Activated CD4-positive, CD25-positive, alpha-beta regulatory T cell treated with anti-CD3 and anti-CD28 coated beads, Interleukin-2, amount 50 U/mL, for 72 hours (primary cell): ENCODE data around the gene MLLT3.

ENCODE experiments used
- DNase-seq: peaks from one replicate; pipeline ENCODE4 v3.0.0; 2021

The MLLT3 gene

DNA sequence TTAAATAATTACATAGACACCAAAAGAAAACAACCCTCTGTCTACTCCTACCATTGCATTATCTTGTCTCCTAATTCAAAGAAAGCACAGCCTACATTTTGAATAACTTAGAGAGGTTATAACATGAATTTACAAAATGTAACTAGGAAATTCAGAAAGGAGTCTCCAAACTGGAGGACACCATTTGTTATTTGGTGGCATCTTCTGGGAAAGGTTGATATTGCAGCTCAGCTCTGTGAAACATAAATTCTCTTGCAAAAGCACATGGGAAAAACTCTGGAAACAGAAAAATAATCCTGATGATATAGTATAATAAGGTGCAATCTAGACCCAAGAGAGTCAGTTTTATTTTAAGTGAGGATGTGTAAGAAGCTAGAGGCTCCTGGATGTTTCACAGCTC is 215.3 kb downstream of the MLLT3 start:
- no peak for DNase-seq

DNA sequence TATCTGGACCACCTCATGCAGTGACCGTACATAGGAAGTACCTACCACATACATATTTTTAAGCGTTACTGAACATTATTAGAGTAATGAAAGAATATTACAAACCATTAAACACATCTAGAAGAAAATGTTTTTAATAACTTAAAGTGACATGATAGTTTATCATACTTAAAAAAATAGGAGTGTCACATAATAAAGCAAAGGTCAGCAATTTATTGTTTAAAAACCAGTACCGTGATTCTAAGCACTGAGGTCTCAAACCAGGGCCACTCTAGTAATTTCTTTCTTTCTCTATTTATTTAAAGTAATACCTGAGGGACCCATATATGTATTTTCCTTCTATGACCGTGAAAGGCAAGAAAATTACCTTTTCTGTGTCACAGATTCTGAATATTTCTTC is 216.0 kb downstream of the MLLT3 start:
- DNase-seq: no peak

DNA sequence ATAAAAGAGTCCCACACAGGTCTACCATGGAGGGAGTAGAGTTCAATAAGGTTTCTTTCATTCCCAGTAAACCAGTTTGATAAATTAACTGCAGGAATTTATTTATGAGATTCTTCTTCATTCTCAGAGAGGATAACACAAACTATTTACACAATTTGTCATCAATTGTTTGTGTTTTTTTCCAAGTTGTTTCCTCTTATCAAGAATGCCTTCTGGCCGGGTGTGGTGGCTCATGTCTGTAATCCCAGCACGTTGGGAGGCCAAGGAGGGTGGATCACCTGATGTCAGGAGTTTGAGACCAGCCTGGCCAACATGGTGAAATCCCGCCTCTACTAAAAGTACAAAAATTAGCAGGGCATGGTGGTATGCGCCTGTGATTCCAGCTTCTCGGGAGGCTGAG is 216.7 kb downstream of the MLLT3 start:
- no peak for DNase-seq

DNA sequence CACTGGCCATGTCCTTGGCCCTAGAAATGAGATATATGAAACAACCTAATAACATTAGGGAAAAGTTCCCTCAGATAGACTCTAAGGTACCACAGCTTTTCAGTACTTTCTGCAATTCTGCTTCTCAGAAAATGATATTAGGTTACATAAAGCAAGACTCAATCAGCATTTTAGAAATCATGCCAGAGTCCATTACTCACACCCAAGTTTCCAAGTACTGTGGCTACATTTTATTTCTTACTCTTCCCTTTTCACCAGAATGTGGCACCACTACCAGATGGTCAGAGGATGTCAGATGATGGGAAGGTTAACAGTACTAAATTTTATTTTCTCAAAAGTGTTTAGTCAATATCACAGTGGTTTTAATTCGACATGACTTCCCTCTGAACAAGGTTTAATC is 217.2 kb downstream of the MLLT3 start:
- DNase-seq: no peak

DNA sequence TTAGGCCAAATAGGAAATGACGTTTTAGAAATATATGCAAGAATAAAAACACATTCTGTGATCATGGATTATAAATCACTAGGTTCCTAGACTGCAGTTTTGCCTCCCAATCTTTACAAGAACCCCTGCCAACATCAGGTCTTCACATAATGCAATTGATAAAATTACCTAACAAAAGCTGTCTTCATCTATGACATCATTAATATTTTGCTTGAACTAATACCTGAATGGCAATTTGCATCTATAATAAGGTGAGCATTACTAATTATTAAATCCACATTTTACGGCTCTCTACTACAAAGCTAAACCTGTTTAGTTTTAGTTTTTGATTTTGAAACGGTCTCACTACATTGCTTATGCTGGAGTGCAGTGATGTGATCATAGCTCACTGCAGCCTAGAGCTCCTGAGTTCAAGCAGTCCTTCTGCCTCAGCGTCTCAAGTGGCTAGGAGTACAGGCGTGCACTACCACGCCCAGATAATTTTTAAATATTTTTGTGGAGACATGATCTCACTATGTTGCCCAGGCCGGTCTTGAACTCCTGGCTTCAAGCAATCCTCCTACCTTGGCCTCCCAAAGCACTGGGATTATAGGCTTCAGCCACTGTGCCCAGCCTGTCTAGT is 218.0 kb downstream of the MLLT3 start:
- DNase-seq: no peak

DNA sequence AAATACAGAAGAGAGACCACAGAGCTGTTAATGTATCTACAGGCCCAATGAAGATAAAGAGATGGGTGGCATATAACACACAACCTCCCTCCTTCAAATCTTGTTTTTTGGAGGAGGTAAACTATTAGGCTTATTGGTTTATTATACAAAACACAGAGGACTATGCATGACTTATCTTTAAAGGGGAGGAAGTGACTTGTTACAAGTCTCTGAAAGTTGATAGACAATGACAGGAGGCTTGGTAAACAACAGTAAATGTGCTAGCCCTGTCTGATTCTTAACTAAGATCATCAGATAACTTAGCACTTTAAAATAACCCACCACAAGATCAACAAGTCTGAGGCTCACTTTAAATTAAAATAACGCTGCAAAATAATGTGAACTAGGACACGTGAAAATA is 219.0 kb downstream of the MLLT3 start:
- DNase-seq: no peak

DNA sequence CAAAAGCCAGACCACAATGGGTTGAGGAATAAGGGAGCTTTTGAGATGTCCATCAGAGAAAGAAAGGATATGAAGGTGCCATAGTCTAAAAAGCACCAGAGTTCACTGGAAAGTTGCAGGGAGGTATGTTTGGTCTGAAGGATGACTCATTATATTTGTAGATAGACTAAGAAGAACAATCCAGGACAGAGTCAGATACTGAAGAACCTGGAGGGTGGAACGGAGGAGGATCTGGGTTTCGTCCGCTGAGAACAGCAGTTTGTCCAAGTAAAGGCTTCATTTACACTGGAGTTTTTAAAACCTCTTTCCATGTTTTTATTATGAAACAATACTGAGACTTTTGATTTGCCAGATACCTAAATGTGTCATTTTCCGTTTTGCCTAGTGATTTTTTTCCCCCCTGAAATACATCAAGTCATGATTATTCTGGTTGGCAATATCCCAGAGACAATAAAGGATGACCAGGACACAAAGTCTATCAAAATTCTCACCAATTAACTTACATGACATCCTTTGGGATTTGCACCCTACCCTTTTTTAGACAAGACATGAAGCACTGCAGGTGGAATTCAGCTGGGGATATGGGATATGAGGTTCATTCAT is 219.9 kb downstream of the MLLT3 start:
- DNase-seq: no peak

DNA sequence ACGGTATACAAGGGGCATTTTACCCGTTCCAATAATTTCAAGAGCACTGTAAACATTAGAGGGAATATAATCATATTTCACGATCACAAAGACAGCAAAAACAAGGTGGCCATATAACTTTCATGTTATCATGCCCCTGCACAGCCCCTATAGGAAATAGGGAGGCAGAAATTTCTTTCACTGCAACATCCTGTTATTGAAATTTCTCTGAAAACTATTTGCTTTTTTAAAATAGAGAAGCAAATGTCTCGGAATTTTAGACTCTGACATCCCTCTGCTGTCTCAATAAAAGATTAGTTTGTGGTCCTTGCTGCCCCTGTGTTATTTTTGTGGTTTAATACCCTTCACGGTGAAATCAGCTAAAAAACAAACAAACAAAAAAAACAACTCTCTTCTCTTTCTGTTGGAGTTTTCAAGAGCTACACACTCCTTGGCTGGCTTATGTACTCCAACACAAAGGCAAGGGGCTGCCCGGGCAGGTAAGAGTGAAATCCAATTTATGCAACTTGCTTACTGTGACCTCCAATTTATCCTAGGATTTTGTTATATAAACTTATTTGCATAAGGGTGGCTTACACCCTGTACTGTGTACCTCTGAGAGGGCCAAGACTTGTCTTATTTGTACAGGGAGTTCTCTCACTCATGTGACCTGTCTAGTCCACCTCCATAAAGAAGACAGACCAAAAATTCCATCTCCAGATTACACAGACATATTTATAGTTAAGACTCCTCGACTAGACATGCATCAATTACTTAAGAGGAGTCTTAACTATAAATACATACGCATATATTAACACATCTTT is 223.6 kb downstream of the MLLT3 start:
- DNase-seq: no peak

DNA sequence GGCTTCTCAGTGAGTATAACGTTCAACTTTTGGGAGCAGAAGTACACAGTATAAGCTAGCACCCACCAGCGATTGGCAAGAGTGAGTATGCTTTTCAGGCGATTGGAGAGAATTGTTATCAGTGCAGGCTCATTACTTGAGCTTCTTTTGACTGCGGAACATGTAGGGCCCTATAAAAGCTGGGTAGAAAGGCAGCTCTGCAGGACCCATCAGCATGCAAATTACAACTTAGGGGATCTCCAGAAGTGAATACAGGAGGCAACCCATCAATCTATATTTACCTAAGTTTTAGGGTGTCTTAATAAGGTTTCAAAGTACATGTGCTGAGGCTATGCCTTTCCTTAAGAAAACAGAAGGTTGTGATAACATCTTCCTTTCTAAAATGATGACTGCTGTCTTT is 225.0 kb downstream of the MLLT3 start:
- DNase-seq: no peak

DNA sequence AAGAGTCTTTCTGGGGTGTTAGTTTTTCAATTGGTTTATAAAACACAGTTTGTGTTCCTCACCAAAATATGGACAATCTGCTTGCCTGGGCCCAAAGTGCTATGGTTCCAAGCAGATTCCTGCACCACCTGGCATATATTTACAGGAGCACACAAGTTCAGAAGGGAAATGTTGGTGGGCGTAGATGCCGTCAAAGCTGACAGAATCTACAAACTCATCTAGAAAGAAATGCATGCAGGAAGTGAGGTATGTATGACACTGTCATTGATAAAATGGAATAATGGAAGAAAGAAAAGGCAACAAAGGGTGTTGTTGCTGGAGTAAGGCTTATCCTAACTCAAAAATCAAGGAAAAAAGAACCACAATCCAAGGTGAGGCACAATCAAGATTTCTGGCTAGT is 225.8 kb downstream of the MLLT3 start:
- no peak for DNase-seq

DNA sequence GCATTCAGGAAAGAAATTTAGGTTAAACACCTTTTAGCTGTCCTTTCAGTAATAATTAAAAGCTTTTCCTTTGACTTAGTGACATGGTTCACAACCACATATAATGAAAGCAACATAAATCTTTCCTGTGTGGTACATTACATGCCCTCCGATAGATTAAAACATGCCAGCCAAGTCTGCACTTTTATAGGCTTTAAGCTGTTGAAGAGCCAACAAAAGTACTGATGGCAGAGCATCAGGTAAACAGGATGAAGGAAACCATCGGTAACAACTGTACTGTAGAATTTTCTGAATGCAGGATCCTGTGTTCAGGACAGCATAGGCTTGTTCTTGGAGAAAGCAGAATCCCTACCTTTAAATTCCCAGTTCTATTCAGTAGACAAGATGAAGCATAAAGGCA is 226.6 kb downstream of the MLLT3 start:
- no peak for DNase-seq

DNA sequence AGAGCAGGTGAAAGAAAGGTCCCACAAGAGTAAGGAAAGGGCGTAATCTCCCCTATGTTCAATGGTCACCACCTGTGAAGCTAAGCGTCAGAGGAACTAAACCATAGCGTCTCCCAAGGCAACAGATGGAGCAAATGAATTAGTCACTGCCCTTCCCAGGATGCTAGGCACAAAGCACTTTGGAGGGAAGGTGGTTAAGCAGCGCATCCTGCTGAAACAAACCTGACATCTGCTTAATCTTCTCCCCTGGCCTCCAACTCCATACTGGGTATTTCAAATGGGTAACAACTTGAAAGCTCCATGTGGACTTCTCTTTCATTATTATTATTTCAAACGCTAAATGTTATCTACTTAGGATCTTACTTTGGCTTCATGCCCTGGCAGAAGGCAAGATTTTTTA is 227.3 kb downstream of the MLLT3 start:
- no peak for DNase-seq

DNA sequence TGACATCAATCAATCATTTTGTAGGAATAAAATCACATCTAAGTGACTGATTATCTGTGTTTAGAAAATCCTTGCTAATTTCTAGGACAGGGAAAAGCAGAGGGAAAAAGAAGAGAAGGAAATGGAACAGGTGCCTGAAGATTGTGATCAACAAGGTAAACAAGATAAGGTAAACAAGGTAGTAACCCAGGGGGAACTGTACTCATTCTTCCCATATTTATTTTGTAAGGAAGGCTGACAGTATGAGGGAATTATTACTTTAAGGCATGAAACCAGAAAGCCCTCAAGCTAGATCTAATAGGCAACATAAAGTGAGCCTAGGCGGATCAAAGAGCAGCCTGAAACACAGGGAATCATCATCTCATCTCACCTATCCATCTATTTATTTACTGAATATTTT is 231.1 kb downstream of the MLLT3 start:
- DNase-seq: no peak

DNA sequence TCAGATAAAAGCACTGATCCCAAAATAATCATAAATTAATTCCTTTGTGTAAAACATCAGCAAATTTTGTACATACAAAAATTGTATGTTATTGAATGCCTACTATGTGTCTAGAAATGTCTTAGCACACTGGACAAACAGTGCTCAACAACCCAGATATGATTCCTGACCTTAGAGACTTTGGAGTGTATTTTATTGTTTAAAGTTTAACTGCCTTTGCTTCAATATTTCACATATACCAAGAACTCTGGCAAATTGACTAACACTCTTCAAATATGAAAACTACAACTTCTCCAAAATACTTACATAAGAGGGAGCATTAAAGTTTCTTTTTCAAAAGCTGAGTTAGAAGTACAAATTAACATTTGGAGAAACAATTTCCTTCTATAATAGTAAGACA is 231.9 kb downstream of the MLLT3 start:
- DNase-seq: no peak

DNA sequence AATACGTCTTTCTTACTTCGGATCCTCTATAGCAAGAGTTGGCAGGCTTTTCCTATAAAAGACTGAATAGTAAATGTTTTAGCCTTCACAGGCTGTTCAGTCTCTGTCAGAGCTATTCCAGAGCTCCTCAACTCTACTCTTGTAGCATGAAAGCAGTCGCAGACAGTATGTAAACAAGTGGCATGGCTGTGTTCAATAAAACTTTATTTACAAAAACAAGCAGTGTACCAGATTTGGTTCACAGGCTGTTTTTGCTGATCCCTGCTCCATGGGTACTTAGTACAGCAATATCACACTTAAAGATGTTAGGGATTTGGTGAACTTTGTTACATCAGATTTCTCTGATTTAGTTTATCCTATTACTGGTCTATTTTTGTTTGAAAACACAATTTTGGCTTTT is 235.2 kb downstream of the MLLT3 start:
- DNase-seq: no peak

DNA sequence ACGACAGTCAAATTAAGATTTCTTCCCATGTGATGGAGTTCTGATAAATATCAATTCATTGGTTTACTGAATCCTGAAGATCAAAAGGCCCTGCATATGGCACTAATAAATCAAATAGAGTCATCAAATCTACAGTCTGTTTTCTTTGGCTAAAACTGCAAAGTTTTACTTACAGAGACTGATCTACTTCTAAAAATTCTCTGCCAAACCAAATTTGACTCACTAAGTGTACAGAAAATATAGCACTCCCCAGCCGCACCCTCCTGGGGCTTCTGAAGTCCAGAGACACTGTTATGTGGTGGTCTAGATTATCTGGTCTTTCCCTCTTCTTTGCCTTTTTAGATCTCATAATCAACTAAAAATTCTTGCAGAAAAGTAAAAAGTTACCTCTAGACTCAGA is 237.7 kb downstream of the MLLT3 start:
- DNase-seq: no peak

DNA sequence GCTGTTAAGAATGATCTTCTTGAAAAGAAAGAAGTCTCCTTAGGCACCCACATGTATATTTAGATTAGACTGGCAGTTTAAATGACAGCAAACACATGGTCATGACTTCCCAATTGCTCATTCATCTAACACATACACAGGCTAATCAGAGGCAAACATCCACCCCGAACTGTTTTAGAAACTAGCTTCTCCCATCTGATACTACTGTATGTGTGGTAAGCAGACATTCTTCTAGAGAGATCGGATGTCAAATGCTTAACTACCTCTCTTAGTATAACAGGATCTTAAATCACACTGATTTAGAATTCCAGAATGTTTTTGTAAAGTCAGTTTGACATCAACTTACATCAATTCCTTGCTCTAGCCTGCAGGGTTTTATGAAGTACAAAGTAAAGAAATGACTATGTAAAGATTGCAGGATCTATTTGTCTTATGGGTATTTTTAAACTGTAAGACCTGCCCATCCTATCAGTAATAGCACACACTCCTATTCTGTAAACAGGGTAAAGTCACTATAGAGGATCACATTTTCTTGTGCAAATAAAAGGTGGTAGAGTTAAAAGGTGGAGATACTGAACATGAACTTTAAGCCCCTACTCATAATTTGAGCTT is 239.7 kb downstream of the MLLT3 start:
- no peak for DNase-seq

DNA sequence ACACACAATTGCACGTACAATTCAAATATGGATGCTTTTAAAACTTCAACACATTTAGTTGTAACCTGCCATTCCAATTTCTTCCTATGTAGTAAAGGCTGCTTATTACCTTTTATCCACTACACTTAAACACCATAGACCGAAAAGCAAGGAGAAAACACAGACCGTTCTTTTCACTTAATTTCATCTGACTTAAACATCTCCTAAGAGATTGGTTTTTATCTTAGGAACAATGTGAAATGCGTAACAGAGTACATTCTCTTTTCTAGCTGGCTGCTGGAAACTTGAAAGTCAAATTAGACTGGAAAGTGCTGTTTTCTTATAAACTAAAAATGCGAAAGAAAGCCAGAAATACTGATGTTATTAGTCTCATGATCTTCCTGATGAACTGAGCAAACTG is 241.8 kb downstream of the MLLT3 start:
- no peak for DNase-seq

DNA sequence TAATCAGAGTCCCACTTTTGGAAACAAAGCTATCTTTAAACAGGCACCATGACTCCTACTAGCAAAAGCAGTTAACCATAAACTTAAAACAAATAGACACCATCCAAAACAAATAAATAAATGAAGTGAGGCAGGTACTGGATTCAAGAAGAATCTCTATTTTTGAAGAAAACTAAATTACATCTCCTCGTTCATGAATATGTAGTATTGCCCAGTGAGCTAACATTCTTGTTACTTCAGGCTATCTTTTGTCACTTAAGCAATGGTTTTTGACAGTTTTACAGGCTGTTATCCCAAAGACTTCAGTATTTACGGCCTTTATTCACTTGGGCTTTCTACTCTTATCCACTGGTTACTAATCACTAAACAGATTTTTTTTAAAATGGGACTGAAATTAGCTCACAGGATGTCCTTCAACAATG is 242.5 kb downstream of the MLLT3 start:
- no peak for DNase-seq

DNA sequence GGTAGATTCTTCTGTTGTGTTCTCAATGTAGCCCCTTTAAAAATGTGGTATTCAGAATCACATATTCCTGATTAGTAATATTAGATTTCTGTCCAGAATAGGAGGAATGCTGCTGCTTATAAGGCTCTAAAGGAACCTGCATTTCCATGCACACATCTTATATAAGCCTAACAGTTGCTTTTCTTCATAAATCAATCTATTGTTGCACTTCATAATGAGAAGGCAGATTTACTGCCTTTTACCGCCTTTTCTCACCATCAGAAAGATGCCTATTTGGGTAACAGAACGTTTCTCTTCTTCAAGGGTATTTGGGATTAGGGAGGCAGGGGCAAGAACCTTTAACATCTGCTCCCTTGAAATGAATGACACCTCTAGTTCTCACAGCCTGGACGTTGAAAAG is 243.4 kb downstream of the MLLT3 start:
- DNase-seq: no peak

DNA sequence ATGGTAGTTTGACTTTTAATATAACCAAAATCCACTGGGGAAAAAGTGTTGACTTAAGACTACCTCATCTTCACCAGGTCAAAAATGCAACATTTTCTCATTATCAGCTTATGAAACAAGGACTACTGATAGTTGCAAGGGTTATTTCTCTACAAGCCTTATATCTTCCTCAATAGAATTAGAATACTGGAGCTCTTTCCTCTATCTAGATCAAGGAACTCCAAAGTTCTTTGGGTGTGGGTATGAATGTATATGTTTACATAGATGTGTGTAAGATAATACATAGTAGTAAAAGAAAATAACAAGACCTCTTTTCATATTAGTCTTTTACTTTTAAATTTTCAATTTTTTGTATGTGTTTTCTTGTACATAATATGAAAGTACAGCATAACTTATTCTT is 244.5 kb downstream of the MLLT3 start:
- no peak for DNase-seq

DNA sequence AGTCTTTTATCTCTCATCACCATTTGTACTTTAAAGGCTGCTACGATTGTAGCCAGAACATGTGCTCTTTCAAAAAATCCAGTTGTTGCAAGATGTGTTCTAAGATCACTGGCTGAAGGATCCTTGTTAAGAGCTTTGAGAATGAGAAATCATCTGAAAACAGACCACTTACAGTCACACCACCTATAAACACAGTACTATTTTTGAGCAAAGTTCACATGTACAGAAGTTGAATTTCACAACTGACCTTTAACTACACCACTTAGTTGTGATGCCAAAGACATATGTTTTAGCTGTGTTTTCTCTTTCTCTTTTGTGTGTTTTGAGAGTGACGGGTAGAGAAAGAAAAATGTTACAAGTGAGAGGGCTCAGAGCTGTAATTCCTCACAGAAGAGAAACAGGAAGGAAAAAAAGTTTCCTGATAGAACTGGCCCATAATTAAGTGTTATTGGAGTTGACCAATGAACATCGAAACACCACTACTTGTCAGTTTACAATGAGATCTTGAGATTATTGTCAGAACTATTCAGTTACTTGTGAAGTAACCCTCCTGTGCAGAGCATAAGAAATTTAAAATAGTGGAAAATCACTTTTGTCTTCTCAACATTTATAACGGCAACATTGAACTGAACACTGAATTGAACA is 245.4 kb downstream of the MLLT3 start:
- no peak for DNase-seq

DNA sequence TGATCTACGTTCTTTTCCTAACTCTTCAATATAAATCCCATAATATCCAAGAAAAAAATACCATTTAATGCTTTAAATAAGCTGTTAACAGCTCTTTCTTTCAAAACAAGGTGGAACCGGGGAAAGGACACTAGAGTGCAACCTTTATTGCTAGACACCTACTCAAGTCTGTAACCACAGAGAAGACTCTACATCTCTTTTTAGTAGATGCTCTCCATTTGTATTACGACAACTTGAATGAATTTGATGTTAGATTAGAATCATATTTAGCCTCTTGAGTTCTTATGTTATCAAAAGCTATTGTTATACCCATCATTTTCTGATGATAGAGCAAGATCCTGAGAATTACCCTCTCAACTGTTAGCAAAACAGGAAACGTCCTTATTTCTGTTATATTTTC is 246.3 kb downstream of the MLLT3 start:
- DNase-seq: no peak

DNA sequence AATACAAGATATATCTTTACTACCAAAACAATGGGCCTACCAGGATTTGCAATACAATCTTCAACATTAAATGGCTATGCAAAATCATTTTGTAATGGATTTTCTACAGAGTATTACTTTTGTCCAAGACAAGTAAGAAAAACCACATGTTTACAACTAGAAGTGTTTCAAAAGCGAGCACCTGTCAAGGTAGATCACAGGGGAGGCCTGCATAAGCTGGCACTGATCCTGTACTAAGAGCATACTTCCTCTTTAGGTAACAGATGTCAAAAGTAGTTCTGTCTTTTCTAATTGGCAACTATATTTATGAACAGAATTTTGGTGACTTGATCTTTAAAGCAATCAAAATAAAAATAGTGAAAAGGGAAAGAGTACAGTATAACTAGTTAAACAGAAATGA is 249.0 kb downstream of the MLLT3 start:
- no peak for DNase-seq
